Measurements from ENCODE around the gene SARS1.
"Not testable (repeated sequence)": the region's sequence is repeated elsewhere in the genome, so short reads cannot be mapped to it uniquely, and the experiment has no call there.

Gene SARS1, protein sequence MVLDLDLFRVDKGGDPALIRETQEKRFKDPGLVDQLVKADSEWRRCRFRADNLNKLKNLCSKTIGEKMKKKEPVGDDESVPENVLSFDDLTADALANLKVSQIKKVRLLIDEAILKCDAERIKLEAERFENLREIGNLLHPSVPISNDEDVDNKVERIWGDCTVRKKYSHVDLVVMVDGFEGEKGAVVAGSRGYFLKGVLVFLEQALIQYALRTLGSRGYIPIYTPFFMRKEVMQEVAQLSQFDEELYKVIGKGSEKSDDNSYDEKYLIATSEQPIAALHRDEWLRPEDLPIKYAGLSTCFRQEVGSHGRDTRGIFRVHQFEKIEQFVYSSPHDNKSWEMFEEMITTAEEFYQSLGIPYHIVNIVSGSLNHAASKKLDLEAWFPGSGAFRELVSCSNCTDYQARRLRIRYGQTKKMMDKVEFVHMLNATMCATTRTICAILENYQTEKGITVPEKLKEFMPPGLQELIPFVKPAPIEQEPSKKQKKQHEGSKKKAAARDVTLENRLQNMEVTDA

DNA sequence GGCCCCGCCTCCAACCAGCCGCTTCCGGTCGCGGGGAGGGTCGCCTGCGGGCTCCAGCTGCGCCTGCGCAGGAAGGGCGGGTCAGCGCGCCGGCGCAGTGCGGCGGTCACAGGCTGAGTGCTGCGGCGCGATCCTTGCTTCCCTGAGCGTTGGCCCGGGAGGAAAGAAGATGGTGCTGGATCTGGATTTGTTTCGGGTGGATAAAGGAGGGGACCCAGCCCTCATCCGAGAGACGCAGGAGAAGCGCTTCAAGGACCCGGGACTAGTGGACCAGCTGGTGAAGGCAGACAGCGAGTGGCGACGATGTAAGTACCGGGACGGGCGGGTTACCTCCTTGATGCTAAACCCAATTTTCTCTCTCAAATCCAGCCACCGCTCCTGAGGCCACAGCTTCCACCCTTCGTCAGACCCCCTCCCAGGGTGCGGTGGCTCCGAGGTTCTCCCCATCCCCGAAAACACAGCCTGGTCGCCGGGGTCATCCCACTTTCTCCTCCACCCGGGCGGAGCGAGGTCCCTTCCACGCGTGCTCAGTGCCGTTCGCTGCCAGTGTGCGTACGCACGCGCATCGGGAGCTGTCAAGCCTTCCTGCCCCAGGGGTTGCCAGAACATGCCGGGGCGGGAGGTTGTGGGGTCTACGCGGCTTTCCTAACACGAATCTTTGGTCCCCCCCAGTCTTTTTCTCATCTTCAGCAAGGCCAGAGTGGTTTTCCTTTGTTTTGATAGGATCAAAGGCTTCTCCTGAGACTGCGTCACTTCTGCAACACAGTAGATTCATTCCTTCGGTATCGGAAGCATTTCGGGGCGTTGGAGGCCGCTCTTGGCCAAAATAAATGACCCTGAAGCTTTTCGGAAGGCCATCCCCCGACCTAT, at the start of gene SARS1:
TSS of gene SARS1 (plus strand) at position 95 of the 870 bp plus-strand sequence. CDS start at position 170, 75 bp downstream.
- DNase-seq, result peak; percentile 86

DNA sequence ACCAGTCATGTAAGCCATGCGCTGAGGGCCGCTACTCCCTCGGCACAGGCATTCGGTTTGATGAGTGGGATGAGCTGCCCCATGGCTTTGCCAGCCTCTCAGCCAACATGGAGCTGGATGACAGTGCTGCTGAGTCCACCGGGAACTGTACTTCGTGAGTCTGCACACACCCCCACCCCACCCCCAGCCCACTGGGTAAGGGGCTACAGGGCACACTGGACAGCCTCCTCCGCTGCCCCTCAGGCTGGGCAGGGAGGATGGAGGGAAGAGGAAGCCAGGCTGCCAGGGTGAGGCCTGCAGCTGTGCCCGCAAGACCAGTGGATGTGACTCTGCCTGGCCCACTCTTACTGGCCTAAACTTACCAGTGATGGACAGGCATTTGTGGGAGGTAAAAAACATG, 49.2 kb upstream of the SARS1 start:
- DNase-seq, result no peak

DNA sequence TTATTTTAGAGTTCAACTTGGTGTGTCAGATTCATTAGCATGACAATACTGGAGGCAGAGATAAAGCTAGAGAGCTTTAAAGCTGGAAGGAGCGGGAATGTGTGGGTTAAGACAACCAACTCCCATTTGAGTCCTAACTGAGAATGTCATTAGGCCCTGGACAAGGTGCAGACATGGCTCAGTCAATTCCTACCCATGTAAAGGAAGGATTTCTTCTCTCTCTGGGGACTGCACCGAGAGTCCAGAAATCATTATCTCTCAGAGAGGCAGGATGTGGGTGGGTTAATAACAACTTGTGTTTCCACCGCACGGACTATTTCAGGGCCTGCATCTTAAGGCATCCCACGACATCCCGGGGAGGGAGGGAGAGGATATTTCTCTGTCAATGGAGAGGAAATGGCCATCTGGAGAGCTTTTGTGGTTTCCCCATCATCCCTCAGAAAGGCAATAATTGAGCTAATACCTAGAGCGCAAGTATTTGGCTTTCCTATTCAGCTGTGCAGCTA, 46.7 kb upstream of the SARS1 start:
- no peak for DNase-seq

DNA sequence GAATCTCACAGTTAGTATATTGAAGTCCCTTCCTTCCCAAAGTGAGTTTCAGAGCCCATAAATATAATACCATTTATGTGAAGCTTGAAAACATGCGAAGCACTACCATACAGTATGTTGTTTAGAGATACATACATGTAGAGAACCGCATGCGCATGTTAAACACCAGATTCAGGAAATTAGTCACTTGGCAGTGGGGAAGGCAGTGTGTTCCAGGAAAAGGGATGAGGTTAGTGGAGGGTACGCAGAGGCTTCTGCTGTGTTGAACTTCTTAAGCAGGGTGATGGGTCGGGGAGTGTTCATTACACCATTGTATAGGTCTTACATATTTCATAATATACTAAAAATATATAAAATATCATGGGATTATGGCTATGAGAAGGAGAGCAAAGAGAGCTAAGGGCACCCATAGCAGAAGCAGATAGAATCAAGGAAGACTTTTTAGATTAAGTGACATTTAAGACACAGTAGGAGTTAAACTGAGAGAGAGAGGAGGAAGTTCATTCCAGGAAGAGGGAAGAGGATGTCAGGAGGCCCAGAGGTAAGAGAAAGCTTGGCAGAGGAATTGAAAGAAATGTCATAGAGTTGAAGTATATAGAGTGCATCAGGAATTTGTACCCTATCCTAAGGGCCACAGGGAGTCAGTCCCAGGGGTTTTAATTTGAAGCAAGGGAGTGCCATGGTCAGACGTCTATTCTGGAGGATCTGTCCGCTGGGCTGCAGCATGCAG, 43.5 kb upstream of the SARS1 start:
- no peak for DNase-seq

DNA sequence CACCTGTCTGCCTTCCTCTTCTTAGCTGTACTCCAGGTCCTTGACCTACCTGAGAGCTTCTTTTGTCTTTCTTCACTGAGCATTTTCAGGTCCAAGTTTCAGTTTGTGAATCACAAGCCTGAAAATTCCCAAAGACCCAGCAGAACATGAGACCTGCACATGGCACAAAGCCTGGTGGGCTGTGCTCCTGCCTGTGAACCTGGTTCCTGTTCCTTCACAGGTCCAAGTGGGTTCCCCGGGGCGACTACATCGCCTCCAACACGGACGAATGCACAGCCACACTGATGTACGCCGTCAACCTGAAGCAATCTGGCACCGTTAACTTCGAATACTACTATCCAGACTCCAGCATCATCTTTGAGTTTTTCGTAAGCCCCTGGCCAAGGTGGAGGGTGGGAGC, 42.1 kb upstream of the SARS1 start:
- no peak for DNase-seq

DNA sequence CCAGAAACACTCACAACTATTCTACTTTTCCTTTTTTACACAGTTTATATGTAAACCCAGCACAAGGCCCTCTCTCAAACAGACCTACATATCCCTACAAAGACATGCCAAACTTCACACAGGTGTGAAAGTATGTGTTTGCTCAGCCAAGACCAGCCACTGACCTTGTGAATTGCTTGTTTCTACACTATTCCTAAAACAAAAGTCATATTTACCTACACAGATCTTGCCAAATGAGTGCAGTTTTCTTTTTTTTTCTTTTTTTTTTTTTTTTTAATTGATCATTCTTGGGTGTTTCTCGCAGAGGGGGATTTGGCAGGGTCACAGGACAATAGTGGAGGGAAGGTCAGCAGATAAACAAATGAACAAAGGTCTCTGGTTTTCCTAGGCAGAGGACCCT, 37.4 kb upstream of the SARS1 start:
- not testable (repeated sequence) for DNase-seq

DNA sequence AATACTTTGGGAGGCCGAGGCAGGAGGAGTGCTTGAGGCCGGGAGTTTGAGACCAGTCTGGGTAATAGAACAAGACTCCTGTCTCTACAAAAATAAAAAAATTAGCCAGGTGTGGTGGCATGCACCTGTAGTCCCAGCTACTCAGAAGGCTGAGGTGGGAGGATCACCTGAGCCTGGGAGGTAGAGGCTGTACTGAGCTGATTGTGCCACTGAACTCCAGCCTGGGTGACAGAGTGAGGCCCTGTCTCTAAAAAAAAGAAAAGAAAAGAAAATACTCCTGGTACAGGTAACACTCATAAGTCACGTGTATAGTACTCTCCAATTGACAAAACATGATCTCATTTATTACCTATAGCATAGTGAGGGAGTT, 33.0 kb upstream of the SARS1 start:
- not testable (repeated sequence) for DNase-seq

DNA sequence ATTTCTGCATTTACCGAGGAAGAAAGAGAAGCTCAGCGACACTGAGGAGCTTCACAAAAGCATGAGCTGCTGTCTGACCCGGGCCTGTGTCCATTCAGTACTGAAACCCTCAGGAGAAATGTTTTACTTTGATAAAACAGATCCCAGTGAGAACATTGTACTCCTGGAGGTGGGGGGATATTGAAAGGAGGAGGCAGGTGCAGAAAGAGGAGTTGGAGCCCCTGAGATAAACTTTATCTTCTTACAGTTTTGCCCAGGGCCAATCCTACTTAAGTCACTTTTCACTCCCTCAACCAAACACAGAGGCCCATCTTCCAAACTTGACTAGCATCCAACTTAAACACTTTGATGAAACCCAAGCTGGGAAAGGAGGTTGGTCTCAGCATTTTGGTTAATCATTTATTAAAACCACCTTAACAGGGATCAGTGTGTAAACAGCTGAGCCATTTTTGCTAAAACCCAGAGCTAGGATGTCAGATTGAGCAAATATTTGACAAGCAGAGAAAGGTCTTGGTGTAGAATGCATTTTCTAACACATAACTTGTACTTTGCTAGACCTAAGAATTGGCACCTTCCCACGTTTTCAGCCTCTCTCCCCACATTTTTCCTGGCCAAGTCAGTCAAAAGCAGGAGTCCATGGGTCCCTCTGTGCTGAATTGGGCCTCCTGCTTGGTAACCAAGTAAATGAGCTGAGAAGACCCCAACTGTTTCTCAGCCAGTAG, 32.5 kb upstream of the SARS1 start:
- DNase-seq, result no peak

DNA sequence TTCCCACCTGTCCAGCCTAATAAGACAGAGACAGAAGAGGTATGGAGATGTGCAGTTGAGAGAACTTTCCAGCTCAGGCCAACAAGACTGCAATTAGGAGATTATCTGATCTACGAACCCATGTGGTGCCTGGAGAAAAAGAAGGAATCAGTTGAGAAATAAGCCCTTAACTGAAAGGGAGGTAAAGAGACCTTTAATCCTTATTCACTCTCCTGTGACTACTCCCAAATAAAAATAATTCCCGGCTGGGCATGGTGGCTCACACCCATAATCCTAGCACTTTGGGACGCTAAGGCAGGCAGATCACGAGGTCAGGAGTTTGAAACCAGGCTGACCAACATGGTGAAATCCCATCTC, 31.9 kb upstream of the SARS1 start:
- DNase-seq, result no peak

DNA sequence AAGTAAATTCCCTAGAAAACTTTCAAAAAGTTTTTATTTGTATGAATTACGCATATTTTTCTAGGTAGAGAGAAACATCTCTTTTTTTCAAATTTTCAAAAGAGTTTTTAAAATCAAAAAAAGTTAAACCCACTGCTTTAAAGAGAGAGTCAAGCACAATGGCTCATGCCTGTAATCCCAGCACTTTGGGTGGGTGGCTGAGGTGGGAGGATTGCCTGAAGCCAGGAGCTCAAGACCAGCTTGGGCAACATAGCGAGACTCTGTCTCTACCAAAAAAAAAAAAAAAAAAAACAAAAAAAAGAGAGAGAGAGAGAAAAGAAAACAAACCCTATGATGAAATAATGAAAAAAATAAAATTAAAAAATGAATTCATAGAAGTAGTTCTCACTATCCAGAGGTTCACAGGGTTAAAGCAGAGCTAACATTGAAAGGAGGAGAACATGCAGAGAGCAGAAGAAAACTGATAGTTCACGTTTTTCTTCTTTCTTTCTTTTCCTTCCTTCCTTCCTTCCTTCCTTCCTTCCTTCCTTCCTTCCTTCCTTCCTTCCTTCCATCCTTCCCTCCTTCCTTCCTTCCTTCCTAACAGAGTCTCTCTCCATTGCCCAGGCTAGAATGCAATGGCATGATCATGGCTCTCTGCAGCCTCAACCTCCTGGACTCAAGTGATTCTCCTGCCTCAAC, 30.5 kb upstream of the SARS1 start:
- DNase-seq, result no peak

DNA sequence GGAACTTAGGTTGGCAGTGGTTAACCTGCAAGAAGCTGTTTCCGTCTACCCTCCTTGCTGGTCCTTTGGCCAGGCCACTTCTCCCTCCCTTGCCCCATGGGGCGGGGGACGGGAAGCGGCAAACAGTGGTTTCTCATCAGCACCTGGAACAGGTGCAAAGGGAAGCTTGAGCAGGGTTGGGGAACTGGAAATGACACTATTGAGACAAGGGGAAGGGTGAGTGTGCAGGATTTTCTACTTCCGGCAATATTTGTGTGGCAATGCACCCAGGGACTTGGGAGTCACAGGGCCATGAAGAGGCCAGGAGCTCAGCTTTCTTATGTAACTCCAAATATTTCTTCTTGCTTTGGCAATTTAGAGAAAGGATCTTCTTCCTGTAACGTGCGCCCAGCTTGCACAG, 29.0 kb upstream of the SARS1 start:
- no peak for DNase-seq

DNA sequence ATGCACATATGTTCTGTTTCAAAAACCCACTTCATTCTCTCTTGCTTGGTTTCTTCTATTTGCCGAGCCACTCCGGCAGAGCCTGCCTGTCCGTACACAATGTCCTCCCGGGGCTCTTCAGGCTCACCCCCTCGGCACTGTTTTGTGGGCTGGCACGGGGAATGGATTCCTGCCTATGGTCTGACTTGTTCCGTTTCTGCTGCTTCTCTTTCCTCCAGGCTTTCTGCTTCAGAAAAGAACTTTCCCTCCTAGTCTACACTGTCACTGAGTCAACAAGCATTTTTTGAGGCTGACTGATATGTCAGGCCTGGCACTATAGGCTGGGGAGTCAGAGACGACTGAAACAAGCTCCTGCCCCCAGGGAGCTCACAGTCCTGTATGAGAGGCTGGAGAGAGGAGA, 28.4 kb upstream of the SARS1 start:
- no peak for DNase-seq

DNA sequence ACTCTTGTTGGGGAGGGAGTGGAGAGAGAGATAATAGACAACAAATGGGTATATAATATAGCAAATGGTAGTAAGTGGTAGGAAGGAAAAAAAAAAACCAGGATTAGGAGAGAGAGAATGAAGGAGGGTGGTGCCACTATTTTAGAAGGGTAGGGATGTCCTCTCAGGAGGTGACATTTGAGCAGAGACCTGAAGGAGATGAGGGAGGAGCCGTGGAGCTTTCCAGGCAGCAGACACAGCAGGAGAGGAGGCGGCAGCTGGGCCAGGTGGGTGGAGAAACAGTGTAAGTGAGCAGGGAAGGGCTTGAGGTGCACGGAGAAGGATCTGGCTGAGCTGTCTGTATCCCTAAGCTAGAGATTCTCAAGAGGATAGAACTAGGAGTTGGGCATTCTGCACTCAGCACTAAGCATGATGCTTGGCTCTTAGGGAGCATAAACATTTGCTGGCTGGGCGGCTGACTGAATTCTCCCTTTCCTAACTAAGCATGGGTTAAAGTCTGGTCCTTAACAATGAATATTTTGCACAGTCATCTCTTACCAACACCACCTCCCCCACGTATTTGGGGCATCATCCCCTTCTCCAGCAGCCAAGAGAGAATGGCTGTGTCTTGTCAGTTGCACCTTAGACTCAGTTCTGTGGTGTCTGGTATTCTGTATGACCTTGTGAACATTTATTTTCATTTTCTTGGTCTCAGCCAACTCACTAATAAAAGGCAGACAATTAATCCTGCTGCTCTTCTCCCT, 27.6 kb upstream of the SARS1 start:
- DNase-seq, result no peak

DNA sequence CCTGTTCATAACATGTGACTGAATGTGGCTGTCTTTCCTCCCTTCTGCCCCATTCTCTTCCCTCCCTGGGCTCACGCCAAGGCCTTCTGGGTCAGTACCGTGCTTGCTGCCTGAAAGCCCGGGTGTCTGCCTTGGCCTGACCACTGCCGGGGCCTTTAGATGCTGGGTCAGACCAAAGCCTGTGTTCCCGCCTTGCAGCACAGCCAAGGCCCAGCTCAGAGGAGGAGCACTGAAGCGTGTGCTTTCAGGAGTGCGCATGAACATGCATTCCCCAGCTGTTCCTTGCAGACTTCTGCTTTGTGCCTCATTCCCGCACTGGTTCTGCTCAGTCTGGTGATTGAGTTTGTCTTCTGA, 27.0 kb upstream of the SARS1 start:
- no peak for DNase-seq

DNA sequence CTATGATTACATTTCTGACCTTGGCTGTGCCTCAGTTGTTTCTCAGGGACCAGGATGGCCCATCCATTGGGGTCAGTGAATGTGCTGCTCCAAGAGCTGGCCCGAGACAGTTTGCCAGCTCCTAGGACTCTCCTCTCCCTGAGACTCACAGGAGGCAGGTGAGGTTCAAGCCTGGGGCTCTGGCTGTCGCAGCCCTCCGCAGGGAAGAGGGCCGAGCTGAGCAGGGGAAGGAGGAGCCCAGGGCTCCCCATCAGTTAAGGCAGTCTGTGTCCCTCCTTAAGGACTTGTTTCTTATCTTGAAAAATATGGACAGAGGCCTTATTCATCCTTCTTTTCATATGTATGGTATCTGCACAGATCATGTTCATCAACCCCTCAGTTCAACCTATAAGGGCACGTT, 26.6 kb upstream of the SARS1 start:
- DNase-seq, result no peak

DNA sequence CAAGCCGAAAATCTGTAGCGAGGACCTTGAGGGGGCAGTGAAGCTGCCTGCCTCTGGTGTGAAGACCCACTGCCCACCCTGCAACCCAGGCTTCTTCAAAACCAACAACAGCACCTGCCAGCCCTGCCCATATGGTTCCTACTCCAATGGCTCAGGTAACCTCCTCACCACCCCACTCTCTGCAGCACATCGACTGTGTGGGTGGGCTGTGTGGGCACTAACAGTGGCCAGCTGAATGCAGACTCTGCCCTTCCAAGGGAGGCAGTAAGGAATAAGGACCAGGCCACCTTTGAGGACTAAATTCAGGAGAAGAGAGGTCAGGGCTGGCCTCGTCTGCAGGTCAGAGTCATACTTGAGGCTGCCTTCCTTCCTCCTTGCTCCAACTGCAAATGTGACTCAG, 25.5 kb upstream of the SARS1 start:
- DNase-seq, result no peak

DNA sequence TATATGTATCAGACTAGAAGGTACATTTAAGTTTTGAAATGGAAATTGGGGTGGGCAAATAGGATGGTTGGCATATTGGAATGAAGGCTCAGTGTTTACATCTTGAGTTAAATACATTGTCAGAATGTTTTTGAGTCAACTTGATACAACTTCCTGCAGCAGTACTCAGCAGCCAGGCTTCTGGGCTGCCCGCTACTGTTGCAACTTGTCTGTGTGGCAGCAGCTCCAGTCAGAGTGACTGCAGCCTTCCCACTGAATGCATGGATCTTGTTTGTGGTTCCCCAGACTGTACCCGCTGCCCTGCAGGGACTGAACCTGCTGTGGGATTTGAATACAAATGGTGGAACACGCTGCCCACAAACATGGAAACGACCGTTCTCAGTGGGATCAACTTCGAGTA, 24.9 kb upstream of the SARS1 start:
- DNase-seq, result no peak

DNA sequence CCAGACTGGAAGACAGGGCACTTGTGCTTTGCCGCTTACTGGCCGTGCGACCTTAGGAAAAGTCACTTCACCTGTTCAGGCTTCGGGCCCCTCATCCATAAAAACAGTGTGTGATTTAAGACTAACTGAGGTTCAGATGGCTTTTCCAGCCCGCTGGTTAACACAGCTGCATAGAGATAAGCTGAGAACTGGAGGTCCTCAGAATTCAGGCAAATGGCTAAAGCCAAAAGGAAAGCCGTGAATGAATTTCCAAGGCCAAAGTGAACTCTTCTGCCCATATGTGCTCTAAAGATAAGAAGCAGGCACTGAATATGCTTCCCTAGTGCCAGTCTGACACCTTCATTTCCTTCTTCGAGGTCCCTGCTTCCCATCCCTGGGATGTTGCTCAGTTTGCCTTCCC, 23.5 kb upstream of the SARS1 start:
- DNase-seq, result no peak

DNA sequence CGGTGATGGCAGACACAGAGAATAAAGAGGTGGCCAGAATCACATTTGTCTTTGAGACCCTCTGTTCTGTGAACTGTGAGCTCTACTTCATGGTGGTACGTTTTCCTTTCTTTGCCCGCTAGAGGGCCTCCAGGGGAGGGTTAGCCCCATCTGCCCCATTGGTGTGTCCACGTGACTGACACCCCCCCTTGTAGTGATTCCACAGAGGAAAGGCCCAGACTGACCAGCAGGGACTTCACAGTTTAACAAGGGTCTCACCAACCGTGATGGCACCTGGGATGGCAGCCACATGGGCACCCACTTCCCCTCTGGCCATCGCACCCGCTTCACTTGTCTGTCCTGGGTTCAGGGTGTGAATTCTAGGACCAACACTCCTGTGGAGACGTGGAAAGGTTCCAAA, 22.3 kb upstream of the SARS1 start:
- no peak for DNase-seq

DNA sequence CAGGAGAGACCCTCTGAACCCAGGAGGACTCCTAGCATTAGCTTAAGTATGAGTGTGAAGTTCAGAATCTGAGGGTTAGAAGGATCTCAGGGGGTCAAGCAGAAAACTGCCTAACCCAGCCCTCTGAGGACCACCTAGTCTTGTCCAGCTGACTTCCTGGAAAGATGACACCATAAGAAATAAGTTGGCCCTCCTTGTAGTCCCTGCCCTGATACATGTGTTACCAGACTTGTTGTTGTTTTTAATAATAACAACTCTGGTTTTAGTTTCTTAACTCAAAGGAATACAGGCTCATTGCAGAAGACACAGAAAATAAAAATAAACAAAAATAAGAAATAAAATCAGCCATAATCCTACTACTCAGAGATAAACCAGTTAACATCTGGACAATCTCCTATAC, 21.8 kb upstream of the SARS1 start:
- DNase-seq, result no peak

DNA sequence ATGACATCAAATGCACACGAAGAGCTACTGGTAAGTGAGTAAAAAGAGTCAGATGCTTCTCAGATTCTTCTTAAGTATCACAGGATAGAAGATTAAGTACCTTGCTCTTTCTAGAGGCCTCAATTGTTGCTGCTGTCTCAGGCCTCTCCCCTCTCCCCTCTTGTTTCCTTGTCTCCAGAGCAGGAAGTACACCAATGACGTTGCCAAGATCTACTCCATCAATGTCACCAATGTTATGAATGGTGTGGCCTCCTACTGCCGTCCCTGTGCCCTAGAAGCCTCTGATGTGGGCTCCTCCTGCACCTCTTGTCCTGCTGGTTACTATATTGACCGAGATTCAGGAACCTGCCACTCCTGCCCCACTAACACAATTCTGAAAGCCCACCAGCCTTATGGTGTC, 21.3 kb upstream of the SARS1 start:
- no peak for DNase-seq
